Stimulated activated CD8-positive, alpha-beta memory T cell treated with anti-CD3 and anti-CD28 coated beads, Interleukin-15, amount 100 ng/mL, for 24 hours (primary cell): ENCODE results near the gene AHDC1.
"Not testable (repeated sequence)": the region's sequence is repeated elsewhere in the genome, so short reads cannot be mapped to it uniquely, and the experiment has no call there.

Source experiments
- DNase-seq: peaks from one replicate; pipeline ENCODE4 v3.0.0-alpha.2; 2020; ENCODE audit warnings: low read depth

AHDC1 gene

DNA sequence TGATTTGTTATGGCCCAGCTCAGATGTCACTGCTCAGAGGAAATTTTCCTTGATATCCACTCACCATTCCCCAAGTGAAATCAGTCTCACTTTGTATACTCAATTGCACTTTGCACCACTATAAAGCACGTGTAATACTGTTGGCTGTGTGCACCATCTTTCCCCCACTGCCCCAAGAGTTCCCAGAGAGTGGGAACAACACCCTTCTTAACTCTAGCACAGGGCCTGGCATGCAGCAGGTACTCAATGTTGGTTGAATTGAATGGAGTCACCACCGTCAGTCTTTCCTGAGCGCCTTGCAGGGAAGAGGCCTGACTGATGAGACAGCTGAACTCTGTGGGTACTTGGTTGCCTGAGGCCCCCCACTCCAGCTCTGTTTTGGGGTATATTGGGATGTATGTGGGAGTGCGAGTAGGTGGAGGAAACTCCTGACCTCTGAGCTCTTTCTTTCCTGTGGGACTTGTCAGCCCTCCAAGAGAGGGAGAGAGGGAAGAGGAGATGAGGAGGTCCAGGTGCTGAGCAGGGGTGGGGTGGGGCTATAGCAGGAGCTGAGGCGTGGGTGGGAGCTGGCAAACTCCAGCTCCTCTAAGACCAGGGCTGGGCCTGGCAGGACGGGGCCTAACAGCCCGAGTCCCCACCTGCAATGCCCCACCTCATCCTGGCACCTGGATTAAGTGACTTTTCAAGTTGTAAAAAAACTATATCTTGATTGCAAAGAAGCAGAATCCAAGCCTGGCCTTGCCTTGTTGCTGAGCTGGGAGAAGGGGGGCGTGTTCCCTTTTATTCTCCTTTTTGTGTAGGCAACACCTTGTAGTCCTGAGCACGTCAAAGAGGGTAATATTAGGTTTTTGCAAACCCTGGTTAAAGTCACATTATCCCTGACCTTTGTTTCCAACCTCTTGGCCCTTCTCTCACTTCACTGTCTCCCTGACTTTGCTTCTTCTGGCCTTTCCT, 94.5 kb downstream of the AHDC1 start:
- DNase-seq: no peak

DNA sequence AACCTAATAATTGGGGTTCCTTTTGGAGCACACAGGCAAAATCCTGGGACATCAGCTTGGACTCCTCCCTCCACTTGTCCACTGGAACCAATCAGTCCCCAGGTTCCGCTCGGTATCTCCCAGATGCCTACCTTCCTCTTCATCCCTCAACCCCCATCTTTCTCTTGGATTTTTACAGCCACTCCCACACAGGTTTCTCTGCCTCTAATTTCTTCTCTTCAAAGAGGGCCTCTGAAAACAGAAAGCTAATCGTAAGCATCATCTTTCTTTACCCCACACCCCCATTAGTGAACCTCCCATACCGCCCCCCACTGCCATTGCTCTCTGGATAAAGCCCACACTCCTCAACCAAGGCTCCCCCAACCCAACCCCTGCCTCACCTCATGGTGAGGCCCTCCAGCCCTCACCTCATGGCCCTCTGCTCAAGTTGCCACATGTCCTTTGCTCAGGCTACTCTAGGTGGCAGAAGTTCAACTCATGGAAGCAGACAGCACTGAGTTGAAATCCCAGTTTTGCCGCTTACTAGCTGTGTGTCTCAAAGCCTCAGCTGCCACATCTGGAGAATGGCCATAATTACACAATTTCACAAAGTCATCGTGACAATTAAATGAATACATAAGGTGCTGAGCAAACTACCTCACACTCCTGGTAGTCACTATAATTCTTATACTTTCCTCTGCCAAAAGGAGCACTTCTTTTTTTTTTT, 95.8 kb downstream of the AHDC1 start:
- DNase-seq: no peak

DNA sequence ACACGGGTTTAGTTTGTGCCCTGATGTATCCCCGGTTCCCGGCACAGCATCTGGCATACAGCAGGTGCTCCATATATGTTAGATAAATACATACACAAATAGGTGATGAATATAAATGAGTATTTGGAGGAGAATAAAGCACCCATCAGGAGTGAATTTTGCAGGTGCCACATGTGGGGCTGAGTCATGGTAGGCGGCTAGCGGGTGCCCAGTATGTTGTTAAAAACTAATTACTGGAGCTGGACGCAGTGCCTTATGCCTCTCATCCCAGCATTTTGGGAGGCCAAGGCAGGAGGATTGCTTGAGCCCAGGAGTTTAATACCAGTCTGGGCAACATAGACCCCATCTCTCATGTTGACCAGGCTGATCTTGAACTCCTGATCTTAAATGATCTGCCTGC, 97.2 kb downstream of the AHDC1 start:
- no peak for DNase-seq

DNA sequence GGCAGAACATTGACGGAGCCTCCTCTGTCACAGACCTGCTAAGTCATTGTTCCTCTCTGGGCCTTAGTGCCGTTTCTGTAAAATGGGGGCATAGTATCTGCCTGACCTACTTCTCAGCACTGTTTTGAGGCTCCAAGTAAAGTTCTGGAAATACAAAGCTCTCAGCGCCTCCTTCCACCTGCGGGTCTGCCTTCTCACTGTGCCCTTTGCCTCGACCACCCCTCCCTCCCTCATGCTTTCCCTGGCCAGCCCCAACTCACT, 98.6 kb downstream of the AHDC1 start:
- no peak for DNase-seq

DNA sequence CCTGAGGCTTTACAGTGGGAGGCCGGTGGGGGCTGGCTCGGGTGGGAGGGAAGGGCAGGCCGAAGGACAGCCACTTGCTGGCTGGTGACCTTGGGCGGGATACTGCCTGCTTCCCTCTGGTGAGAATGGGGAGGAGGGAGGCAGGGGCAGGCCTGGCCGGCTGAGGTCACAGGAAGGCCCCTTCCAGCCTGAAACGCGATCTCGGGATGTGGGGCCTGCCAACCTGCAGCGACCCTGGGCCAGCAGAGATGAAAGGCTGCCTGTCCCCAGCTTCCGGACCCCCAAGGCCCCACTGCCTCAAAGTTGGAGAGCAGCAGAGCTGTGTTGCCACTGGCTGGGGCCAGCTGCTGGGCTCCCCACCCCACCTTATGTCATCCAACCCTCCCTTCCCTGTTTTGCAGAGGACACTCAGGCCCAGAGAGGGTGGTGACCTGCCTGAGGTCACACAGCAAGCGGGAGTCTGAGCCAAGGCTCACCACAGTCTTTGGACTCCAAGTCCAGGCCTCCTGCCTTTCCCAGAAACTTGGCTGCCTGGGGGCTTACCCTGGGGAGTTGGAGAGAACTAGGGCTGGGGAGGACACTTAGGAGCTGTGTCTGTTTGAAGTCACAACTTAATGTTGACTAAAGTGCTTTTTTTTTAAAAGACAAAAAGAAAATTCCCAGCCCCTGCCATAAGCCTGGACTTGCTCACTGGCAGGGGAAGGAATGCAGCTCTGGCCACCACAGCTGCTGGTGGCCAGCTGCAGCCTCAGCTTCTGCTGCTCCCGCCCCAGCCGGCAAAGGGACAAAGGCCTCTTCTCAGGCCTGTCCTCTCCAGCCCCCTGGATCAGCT, 99.1 kb downstream of the AHDC1 start:
- no peak for DNase-seq

DNA sequence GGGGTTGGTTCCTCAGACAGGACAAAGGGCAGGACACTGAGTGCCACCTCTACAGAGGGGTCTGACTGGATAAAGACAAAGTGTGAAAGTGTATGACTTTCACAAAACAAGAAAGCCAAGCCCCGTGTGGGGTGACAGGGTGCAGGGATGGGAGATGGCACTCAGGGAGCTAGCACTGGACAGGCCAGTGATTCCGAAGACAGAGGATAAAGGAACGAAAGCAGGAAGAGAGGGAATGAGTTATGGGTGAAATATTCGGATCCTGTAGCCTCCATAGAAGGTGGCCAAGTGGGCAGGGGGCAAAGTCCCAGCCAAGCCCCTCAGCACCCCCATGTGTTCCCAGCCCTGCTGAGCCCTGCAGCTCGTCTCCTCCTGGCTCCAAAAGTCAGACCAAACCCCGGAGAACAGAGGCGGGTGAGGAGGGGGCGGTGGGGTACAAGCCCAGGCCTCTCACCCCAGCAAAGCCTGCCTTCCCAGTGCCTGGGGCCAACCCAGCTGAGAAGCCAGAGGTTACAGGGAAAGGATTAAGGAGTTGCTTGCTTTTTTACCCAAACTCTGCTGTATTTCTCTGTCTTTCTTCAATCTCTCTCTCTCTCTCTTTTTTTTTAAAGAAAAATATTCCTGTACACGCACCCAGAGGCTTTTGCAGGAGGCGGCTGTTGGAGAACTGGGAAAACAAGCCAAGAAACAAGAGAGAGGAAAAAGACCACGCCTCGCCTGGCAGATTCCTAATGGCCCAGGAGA, 99.9 kb downstream of the AHDC1 start:
- no peak for DNase-seq

DNA sequence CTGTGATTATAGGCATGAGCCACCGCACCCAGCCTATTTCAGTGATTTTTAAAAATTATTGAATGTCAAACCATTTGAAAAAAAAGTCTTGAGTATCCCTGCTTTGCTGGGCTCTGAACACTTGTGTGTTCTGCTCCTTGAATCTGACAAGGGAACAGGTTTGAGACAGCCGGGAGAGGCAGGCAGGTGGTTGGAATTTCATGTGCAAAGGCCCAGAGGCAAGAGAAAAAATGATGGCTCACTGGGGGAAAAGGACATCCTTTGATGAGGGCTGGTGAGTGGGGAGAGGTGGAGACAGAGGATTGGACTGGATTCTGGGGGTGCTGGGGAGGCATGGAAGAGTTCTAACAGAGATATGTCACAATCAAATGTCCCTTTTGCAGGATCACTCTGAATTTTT, 100.9 kb downstream of the AHDC1 start:
- no peak for DNase-seq

DNA sequence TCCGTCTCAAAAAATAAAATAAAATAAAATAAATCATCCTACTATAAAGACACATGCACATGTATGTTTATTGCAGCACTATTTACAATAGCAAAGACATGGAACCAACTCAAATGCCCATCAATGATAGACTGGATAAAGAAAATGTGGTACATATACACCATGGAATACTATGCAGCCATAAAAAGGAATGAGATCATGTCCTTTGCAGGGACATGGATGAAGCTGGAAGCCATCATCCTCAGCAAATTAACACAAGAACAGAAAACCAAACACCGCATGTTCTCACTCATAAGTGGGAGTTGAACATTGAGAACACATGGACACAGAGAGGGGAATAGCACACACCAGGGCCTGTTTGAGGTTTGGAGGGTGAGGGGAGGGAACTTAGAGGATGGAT, 102.8 kb downstream of the AHDC1 start:
- not testable (repeated sequence) for DNase-seq

DNA sequence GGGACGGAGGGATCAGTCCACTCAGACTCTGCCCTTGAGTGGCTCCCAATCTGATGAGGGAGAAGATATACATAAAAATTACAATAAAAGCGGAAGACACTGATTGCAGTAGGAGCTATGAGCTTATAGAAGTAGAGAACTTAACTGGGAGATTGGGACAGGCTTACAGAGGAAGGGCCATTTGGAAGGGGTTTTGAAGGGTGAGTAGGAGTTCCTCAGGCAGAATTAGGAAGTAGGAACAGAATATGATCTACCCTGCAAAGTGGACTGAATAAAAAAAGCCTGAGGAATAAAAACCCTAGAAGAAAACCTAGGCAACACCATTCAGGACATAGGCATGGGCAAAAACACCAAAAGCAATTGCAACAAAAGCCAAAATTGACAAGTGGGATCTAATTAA, 104.8 kb downstream of the AHDC1 start:
- no peak for DNase-seq

DNA sequence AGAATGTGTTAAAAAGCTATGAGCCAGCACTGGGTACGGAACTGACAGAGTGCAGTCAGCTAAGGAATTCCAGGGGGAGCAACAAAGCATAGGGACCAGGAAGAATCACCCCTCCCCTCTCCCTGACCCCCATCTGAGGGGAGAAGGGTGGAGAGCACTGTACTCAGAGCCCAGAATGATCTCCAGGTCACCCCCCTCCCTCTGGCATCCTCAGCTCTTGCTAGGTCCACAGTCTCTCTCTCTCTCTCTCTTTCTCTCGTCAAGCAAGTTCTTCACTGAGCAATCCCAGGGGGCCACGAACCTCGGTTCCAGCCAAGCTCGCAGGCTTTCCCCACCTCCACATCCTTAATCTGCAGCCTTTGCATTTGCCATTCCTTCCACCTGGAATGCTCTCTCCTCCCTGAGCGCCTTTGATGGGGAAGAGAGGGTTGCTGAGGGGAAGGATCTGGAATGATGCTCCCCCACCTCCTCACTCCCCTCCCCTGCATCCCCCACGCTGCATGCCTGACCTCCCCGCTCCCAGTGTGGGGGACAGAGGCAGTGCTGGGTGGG, 107.3 kb downstream of the AHDC1 start:
- no peak for DNase-seq

DNA sequence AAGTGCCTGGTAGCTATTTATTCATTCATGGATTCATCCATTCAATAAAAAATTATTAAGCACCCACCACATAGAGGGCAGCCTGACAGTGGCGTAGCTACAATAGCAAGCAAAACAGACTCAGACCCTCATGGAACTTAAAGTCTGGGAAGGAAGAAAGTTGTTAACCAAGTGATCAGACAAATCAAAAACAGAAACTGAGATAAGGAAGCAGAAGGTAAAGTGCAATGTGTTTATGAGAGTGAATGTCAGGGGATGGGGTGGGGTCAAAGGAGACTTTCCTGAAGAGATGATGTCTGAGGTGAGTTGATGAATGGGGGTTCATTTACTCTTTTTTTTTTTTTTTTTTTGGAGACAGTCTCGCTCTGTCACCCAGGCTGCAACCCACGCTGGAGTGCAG, 111.1 kb downstream of the AHDC1 start:
- DNase-seq: no peak

DNA sequence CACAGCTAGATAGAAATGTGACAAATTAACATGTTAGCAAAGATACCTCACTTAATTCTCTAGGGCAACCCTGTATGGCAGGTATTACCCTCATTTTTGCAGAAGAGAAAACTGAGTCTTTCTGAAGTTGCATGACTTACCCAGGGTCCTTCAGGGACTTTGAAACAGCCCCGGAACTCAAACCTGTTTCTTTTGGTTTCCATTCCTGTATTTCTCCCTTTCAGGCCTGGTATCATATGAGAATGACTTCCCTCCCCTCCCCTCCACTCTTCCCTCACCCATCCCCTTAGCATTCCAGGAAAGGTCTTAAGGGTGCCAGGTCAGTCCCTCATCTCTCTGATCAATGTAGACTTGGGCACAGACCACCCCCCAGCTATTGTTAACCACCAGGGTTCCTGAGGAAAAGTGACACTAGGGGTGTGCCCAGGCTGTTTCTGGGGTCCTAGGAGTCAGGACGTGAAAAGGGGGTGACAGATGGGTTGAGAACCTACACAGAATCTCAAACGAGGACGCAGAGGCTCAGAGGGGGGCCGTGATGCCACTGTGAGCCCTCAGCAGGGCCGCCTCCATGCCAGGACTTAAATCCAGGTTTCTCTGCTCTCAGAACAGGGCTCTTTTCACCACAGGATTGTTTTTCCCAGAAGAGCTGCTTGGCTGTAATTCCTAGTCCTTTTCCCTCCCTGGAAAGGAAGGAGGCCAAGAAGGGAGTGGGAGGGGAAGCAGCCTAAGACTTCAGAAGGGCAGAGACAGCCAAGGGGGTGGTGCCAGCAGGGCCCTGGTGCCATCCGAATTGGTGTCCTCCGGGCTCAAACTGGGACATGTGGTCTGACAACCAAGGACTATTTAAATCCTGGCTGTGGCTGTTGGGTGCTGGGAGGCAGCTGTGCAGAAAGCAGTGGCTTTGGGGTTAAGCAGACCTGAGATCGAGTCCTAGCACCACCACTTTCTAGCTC, 111.9 kb downstream of the AHDC1 start:
- no peak for DNase-seq

DNA sequence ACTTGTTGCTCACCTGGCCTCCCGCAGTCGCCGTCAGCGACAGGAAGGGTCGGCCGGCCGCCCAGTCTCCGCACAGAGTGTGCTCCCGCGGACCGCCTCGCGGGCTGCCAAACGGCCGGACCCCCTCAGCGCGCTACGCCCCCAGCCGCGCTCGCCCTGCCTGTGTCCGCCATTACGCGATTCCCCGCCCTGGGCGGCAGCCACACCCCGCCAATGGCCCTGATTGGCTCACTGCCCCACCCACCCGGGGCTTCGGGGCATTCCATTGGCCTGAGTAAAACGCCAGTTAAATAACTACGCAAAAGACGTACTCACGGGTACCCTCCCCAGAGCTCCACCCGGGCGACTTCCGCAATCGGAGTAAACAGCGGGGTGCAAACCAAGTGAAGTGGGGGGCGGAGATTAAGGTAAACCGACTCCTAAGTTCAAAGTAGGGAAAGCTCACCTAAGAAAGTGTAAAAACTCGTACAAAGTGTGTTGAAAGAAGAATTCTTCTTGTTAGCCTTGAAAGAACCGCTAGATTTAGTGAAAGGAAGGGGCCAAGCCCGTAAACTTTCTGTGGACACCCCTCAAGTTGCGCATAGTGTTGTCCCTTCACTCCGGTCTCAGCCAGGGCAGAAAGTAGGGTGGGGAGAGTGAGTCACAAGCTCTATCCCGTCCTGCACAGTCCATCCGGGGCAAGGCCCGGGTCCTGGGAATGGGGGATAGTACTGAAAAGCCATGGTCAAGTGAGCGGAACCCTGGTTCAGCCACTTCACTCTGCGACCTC, 113.8 kb downstream of the AHDC1 start, which contains the start of gene WASF2:
Gene WASF2, minus strand, starts transcription at position 195 of the 769 bp plus-strand sequence. CDS start 61,277 bp downstream, outside the sequence.
- DNase-seq: peak; percentile 81

DNA sequence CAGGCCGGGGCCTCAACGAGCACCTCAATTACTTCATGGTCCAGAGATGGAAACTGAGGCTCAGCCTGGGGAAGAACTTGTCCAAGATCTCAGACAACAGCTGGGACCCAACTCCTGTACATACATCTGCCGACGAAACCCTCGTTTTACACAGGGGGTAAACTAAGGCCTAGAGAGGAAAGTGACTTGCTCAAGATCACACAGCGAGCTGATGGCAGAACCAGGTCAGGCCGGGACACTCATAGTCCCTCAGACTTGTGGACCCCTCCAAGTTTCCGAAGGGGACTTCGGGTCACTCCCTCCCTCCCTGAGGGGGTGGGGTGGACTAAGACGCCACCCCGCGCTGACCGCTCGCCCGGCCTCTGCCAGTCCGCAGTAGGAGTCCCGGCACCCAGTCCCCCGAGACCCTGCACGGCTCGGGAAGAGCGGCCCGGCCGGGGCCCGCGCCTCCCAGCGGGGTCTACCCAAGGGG, 114.4 kb downstream of the AHDC1 start:
- DNase-seq: no peak

DNA sequence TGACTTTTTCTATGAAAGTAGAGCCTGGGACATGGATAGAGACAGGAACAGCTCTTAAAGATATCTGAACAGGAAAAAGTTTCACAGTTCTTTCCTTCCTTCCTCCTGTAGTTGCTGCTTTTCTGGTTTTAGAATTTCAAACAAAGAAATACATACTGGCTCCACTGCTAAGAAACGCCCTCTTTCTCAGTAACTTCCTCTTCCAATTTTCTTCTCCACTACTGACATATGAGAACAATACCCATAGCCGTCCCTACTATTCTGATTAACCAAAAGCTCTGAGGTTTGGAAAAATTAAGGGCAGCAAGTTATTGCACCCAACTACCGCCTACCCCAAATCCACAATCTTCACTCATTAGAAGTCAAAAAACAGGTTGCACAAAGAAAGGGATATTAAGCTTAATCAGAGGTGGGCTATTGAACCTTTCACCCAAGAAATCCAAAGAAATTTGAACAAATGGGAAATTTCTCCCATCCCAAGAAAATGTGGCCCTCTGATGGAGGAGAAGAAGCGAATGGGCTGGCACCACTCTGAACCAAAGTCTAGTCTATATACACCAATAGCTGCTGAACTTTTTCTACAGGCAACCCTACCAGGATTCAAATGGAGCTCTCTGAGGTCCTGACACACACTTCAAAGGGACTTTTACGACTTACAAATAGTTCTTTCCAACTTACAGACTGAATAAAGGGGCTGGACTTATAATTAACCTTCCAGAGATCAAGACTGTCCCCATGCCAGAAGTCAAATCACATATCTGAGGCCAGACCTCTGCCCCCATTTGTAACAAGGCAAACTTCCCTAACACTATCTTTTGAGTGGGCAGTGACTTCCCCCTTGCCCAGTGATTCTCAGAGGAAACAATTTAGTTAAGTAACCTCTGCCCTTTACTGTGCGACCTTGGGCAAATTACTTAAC, 115.7 kb downstream of the AHDC1 start:
- no peak for DNase-seq

DNA sequence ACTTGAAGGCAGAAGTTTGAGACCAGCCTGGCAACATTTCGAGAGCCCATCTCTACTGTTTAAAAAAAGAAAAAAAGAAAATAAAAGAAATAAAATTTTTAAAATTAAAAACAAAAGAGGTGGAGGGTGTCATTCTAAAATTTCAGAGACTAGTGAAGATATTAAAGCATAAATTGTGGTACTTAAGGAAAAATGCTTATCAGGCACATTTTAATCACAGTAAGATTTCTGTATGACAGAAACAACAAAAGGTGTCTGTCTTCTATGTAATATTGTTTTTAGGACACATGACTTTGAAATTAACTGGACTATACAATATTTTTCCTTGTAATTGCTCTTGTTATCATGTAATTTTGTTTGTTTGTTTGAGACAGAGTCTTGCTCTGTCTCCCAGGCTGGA, 118.6 kb downstream of the AHDC1 start:
- DNase-seq: no peak
